ENCODE measurements around the gene SYNPO.

The SYNPO gene

DNA sequence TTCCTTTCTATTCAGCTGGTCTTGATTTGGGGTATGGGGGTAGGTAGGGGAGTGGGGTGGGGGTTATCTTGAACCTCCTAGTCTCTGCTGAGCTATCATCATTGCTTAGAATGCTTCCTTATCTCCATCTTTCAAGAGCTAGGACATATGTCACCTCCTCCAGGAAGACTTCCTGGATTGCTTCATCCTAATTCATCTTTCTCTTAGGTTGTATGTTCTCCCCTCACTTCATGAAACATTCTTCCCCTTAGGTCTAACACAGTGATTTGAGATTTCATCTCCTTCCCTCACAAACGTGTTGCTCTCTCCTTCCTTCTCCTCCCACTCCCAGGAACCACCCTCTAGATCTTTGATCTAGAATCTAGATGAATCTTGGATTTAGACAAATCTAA is 2.4 kb upstream of the SYNPO start:
- TF ChIP-seq, protein P1, sequence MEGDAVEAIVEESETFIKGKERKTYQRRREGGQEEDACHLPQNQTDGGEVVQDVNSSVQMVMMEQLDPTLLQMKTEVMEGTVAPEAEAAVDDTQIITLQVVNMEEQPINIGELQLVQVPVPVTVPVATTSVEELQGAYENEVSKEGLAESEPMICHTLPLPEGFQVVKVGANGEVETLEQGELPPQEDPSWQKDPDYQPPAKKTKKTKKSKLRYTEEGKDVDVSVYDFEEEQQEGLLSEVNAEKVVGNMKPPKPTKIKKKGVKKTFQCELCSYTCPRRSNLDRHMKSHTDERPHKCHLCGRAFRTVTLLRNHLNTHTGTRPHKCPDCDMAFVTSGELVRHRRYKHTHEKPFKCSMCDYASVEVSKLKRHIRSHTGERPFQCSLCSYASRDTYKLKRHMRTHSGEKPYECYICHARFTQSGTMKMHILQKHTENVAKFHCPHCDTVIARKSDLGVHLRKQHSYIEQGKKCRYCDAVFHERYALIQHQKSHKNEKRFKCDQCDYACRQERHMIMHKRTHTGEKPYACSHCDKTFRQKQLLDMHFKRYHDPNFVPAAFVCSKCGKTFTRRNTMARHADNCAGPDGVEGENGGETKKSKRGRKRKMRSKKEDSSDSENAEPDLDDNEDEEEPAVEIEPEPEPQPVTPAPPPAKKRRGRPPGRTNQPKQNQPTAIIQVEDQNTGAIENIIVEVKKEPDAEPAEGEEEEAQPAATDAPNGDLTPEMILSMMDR (IDR thresholded peaks at IDR 0.05; ENCODE audit: insufficient read depth, missing control alignments): no peak
- FAIRE-seq (no peak), DNase-seq (ENCODE audit: insufficient read length, low spot score) (no peak)

- DNase-seq (ENCODE audit: insufficient read length, low spot score): no peak
- no peak for FAIRE-seq
- TF ChIP-seq, protein P1 (IDR thresholded peaks at IDR 0.05; ENCODE audit: insufficient read depth, missing control alignments): no peak
These were observed 1.7 kb upstream of the SYNPO start for GRCh38 chr5:150638488-150639376.

GRCh38 chr5:150639377-150639692 is 1.1 kb upstream of the SYNPO start:
- TF ChIP-seq, protein P1 (IDR thresholded peaks at IDR 0.05; ENCODE audit: insufficient read depth, missing control alignments): no peak
- DNase-seq (ENCODE audit: insufficient read length, low spot score): no peak
- no peak for FAIRE-seq

- FAIRE-seq (no peak), DNase-seq (ENCODE audit: insufficient read length, low spot score) (no peak)
- TF ChIP-seq, protein P1 (IDR thresholded peaks at IDR 0.05; ENCODE audit: insufficient read depth, missing control alignments): no peak
These were observed 709 bp upstream of the SYNPO start for GRCh38 chr5:150639751-150640150.

DNA sequence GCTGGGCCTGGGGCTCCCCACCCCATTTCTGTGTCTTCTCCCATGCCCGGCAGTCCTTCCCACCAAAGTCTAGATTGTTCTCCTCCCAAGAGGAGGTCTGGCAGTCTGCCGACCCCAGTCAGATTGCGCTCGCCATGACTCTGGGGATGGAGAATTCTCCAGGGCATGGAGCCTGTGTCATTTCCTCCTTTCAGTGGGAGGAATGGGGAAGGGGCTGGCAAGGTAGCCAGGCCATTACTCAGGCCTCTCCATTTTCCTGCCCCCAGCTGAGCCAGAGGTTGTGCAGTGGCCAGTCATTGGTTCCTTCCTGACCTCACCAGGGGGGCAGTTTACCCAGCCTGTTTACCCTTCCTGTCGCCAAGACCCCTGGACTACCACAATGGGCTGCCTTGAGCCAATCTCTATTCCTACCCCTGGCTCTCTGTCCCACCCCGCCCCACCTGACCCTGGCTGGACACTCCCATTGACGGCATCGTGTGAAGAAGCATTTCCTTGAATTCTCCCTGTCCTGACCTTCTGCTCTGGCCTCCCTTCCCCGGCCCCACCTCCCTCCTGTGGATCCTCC is 628 bp downstream of the SYNPO start:
- DNase-seq (ENCODE audit: insufficient read length, low spot score) (no peak), FAIRE-seq (no peak)
- TF ChIP-seq, protein P1 (IDR thresholded peaks at IDR 0.05; ENCODE audit: insufficient read depth, missing control alignments): no peak

GRCh38 chr5:150641824-150642566 is 1.5 kb downstream of the SYNPO start:
- TF ChIP-seq, protein P1 (IDR thresholded peaks at IDR 0.05; ENCODE audit: insufficient read depth, missing control alignments): no peak
- no peak for DNase-seq (ENCODE audit: insufficient read length, low spot score)
- no peak for FAIRE-seq

Measured in D721Med (cell line).